HG03442 (cell line): ENCODE results near the gene CSPG5.

Source experiments
- ATAC-seq: cut with Tn5 transposase; IDR thresholded peaks from one replicate; pipeline ENCODE4 v1.9.1; 2021; ENCODE audit warnings: mild to moderate bottlenecking, moderate library complexity; ENCODE audit not compliant: unreplicated experiment

CSPG5 gene

GRCh38 chr3:47542471-47543173, 36.0 kb downstream of the CSPG5 start:
- no peak for ATAC-seq

- ATAC-seq = no peak
Observed at GRCh38 chr3:47541583-47542108, 37.0 kb downstream of the CSPG5 start.

- no peak for ATAC-seq
Observed at GRCh38 chr3:47540281-47540680, 38.4 kb downstream of the CSPG5 start.

GRCh38 chr3:47536967-47537366, 41.7 kb downstream of the CSPG5 start:
- no peak for ATAC-seq

GRCh38 chr3:47536221-47536891, 42.3 kb downstream of the CSPG5 start:
- ATAC-seq = no peak

- ATAC-seq = no peak
Observed at GRCh38 chr3:47533996-47534454, 44.6 kb downstream of the CSPG5 start.

GRCh38 chr3:47533481-47533880, 45.2 kb downstream of the CSPG5 start:
- no peak for ATAC-seq

- ATAC-seq = no peak
Observed at GRCh38 chr3:47527952-47528725, 50.5 kb downstream of the CSPG5 start.

GRCh38 chr3:47525617-47526016, 53.0 kb downstream of the CSPG5 start:
- no peak for ATAC-seq

- ATAC-seq = no peak
Observed at GRCh38 chr3:47523310-47524073, 55.2 kb downstream of the CSPG5 start.

GRCh38 chr3:47522082-47522987, 56.3 kb downstream of the CSPG5 start:
- ATAC-seq = peak; percentile 69

GRCh38 chr3:47520756-47521155, 57.9 kb downstream of the CSPG5 start:
- no peak for ATAC-seq

GRCh38 chr3:47517937-47518336, 60.7 kb downstream of the CSPG5 start:
- no peak for ATAC-seq

GRCh38 chr3:47515864-47516319, 62.8 kb downstream of the CSPG5 start:
- no peak for ATAC-seq

- no peak for ATAC-seq
Observed at GRCh38 chr3:47515100-47515499, 63.6 kb downstream of the CSPG5 start.

- ATAC-seq = peak; percentile 94
Observed at GRCh38 chr3:47513125-47513929, 65.3 kb downstream of the CSPG5 start, which contains the start of gene ELP6. Gene ELP6, minus strand, starts transcription at chr3:47513712. Its CDS starts 122 bp downstream, at chr3:47513590.

- ATAC-seq = no peak
Observed at GRCh38 chr3:47512416-47513124, 66.1 kb downstream of the CSPG5 start.
